Measurements from ENCODE around the gene HOXA13.

Gene HOXA13

GRCh38 chr7:27241189-27242056 lies 41.5 kb upstream of the HOXA13 start:
- peaks cover 97% of the 10 kb centered on the region for H3K27me3 Mint-ChIP-seq
- H3K4me3 Mint-ChIP-seq = no peak overlapping the region
- peaks cover 38% of the 10 kb centered on the region for H3K4me1 Mint-ChIP-seq
- no peak overlapping the region for H3K27ac Mint-ChIP-seq
- H3K36me3 Mint-ChIP-seq = no peaks in the 10 kb centered on the region
- no peaks in the 10 kb centered on the region for H3K9me3 Mint-ChIP-seq
- no peak for ATAC-seq

- H3K4me3 Mint-ChIP-seq = no peak overlapping the region
- peaks cover 96% of the 10 kb centered on the region for H3K27me3 Mint-ChIP-seq
- no peak overlapping the region for H3K27ac Mint-ChIP-seq
- no peaks in the 10 kb centered on the region for H3K36me3 Mint-ChIP-seq
- no peaks in the 10 kb centered on the region for H3K9me3 Mint-ChIP-seq
- ATAC-seq = no peak
- peaks cover 42% of the 10 kb centered on the region for H3K4me1 Mint-ChIP-seq
These were observed 40.3 kb upstream of the HOXA13 start for GRCh38 chr7:27240015-27240731.

GRCh38 chr7:27239387-27240014 lies 39.6 kb upstream of the HOXA13 start:
- Mint-ChIP-seq H3K36me3 (no peaks in the 10 kb centered on the region), H3K4me1 (peaks cover 42% of the 10 kb centered on the region), H3K4me3 (peak overlapping the region; percentile 22), H3K27ac (no peak overlapping the region), H3K27me3 (peaks cover 96% of the 10 kb centered on the region), H3K9me3 (no peaks in the 10 kb centered on the region)
- ATAC-seq = no peak

GRCh38 chr7:27238979-27239386 lies 39.1 kb upstream of the HOXA13 start:
- Mint-ChIP-seq H3K4me3 (peak overlapping the region; percentile 22), H3K27ac (no peak overlapping the region), H3K27me3 (peaks cover 96% of the 10 kb centered on the region), H3K4me1 (peaks cover 42% of the 10 kb centered on the region), H3K36me3 (no peaks in the 10 kb centered on the region), H3K9me3 (no peaks in the 10 kb centered on the region)
- no peak for ATAC-seq

GRCh38 chr7:27237735-27238334 lies 37.9 kb upstream of the HOXA13 start:
- H3K36me3 Mint-ChIP-seq = no peaks in the 10 kb centered on the region
- H3K4me1 Mint-ChIP-seq = peaks cover 36% of the 10 kb centered on the region
- no peak overlapping the region for H3K4me3 Mint-ChIP-seq
- peaks cover 88% of the 10 kb centered on the region for H3K27me3 Mint-ChIP-seq
- H3K27ac Mint-ChIP-seq = no peak overlapping the region
- H3K9me3 Mint-ChIP-seq = no peaks in the 10 kb centered on the region
- ATAC-seq = no peak

- no peak for ATAC-seq
- Mint-ChIP-seq H3K36me3 (no peaks in the 10 kb centered on the region), H3K27ac (no peak overlapping the region), H3K4me1 (peaks cover 31% of the 10 kb centered on the region), H3K27me3 (peaks cover 66% of the 10 kb centered on the region), H3K9me3 (no peaks in the 10 kb centered on the region), H3K4me3 (peak overlapping the region; percentile 60)
These were observed 35.8 kb upstream of the HOXA13 start for GRCh38 chr7:27235387-27236311.

- Mint-ChIP-seq H3K4me1 (no peaks in the 10 kb centered on the region), H3K36me3 (no peaks in the 10 kb centered on the region), H3K9me3 (no peaks in the 10 kb centered on the region), H3K27ac (no peak overlapping the region), H3K27me3 (peaks cover 31% of the 10 kb centered on the region), H3K4me3 (no peak overlapping the region)
- no peak for ATAC-seq
These were observed 29.6 kb upstream of the HOXA13 start for GRCh38 chr7:27229448-27229847.

- H3K27me3 Mint-ChIP-seq = peaks cover 63% of the 10 kb centered on the region
- H3K4me3 Mint-ChIP-seq = no peak overlapping the region
- no peaks in the 10 kb centered on the region for H3K36me3 Mint-ChIP-seq
- H3K27ac Mint-ChIP-seq = no peak overlapping the region
- peaks cover 12% of the 10 kb centered on the region for H3K4me1 Mint-ChIP-seq
- ATAC-seq = no peak
- no peaks in the 10 kb centered on the region for H3K9me3 Mint-ChIP-seq
These were observed 25.4 kb upstream of the HOXA13 start for GRCh38 chr7:27224983-27225934.

GRCh38 chr7:27223941-27224575 lies 24.2 kb upstream of the HOXA13 start:
- ATAC-seq = no peak
- H3K36me3 Mint-ChIP-seq = no peaks in the 10 kb centered on the region
- peaks cover 75% of the 10 kb centered on the region for H3K27me3 Mint-ChIP-seq
- no peak overlapping the region for H3K27ac Mint-ChIP-seq
- H3K4me3 Mint-ChIP-seq = no peak overlapping the region
- no peaks in the 10 kb centered on the region for H3K9me3 Mint-ChIP-seq
- H3K4me1 Mint-ChIP-seq = peaks cover 18% of the 10 kb centered on the region

- Mint-ChIP-seq H3K27ac (no peak overlapping the region), H3K4me3 (no peak overlapping the region), H3K9me3 (no peaks in the 10 kb centered on the region), H3K4me1 (peaks cover 18% of the 10 kb centered on the region), H3K36me3 (no peaks in the 10 kb centered on the region), H3K27me3 (peaks cover 93% of the 10 kb centered on the region)
- ATAC-seq = no peak
These were observed 21.4 kb upstream of the HOXA13 start for GRCh38 chr7:27221201-27221797.

- H3K4me1 Mint-ChIP-seq = peaks cover 18% of the 10 kb centered on the region
- ATAC-seq = peak; percentile 39
- H3K27ac Mint-ChIP-seq = no peak overlapping the region
- no peaks in the 10 kb centered on the region for H3K36me3 Mint-ChIP-seq
- no peak overlapping the region for H3K4me3 Mint-ChIP-seq
- H3K9me3 Mint-ChIP-seq = no peaks in the 10 kb centered on the region
- H3K27me3 Mint-ChIP-seq = peaks cover 97% of the 10 kb centered on the region
These were observed 20.6 kb upstream of the HOXA13 start for GRCh38 chr7:27220440-27220955.

GRCh38 chr7:27219821-27220220 lies 19.9 kb upstream of the HOXA13 start:
- no peak for ATAC-seq
- Mint-ChIP-seq H3K4me3 (no peak overlapping the region), H3K27ac (no peak overlapping the region), H3K27me3 (peaks cover 97% of the 10 kb centered on the region), H3K9me3 (no peaks in the 10 kb centered on the region), H3K36me3 (no peaks in the 10 kb centered on the region), H3K4me1 (peaks cover 18% of the 10 kb centered on the region)

- ATAC-seq = no peak
- Mint-ChIP-seq H3K27ac (no peak overlapping the region), H3K4me3 (no peak overlapping the region), H3K4me1 (peaks cover 25% of the 10 kb centered on the region), H3K36me3 (no peaks in the 10 kb centered on the region), H3K9me3 (no peaks in the 10 kb centered on the region), H3K27me3 (peaks cover 96% of the 10 kb centered on the region)
These were observed 18.1 kb upstream of the HOXA13 start for GRCh38 chr7:27217951-27218350.
